GM21515 (cell line): Measurements from ENCODE around the gene NOTCH4.
A peak's percentile ranks its signal among the peaks of the same experiment; 100 is the strongest.
"Not testable (repeated sequence)": the region's sequence is repeated elsewhere in the genome, so short reads cannot be mapped to it uniquely, and the experiment has no call there.

Experiments used
- ATAC-seq: cut with Tn5 transposase; IDR thresholded peaks from one replicate; pipeline ENCODE4 v1.9.1; 2021; ENCODE audit not compliant: unreplicated experiment

NOTCH4 gene

GRCh38 chr6:32223258-32224235 lies at the start of gene NOTCH4:
TSS of gene NOTCH4 (minus strand) at chr6:32224067. CDS start at chr6:32223928, 139 bp downstream.
- ATAC-seq, result no peak

DNA sequence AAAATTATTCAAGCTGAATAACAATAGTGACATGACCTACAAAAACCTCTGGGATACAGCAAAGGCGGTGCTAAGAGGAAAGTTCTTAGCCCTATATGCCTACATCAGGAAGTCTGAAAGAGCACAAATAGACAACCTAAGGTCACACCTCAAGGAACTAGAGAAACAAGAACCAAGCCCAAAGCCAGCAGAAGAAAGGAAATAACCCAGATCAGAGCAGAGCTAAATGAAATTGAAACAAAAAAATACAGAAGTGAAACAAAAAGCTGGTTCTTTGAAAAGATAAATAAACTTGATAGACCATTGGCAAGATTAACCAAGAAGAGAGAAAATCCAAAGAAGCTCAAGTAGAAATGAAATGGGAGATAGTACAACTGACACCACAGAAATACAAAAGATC lies 47.6 kb upstream of the NOTCH4 start:
- no peak for ATAC-seq

DNA sequence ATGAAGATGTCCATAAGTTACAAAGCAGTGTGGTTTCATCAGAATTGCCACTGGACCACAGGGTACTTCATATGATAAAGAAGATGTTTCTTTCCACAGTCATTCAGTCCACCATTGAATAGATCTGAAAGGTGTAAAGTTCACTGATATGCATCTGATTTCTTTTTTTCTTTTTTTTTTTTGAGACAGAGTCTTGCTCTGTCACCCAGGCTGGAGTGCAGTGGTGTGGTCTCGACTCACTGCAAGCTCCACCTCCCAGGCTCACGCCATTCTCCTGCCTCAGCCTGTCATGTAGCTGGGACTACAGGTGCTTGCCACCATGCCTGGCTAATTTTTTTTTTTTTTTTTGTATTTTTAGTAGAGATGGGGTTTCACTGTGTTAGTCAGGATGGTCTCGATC lies 44.6 kb upstream of the NOTCH4 start:
- not testable (repeated sequence) for ATAC-seq

DNA sequence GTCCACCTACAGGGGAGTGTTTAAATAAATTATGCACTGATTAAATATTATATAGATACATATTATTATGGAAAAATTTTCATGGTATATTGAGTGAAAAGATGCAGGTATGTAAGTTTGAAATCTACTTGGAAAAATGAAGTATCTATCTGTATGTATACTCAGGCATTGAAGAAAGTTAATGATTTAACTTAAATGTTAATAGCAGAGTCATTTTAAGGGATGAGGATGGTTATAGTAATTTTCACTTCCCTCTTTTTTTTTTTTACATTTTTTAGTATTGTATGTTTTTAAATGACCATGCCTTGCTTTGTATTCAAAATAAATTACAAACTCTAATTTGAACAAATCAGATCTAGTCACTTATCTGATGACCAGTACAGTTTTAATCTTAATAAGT lies 43.2 kb upstream of the NOTCH4 start:
- no peak for ATAC-seq

GRCh38 chr6:32257262-32257661 lies 33.4 kb upstream of the NOTCH4 start:
- ATAC-seq, result not testable (repeated sequence)

DNA sequence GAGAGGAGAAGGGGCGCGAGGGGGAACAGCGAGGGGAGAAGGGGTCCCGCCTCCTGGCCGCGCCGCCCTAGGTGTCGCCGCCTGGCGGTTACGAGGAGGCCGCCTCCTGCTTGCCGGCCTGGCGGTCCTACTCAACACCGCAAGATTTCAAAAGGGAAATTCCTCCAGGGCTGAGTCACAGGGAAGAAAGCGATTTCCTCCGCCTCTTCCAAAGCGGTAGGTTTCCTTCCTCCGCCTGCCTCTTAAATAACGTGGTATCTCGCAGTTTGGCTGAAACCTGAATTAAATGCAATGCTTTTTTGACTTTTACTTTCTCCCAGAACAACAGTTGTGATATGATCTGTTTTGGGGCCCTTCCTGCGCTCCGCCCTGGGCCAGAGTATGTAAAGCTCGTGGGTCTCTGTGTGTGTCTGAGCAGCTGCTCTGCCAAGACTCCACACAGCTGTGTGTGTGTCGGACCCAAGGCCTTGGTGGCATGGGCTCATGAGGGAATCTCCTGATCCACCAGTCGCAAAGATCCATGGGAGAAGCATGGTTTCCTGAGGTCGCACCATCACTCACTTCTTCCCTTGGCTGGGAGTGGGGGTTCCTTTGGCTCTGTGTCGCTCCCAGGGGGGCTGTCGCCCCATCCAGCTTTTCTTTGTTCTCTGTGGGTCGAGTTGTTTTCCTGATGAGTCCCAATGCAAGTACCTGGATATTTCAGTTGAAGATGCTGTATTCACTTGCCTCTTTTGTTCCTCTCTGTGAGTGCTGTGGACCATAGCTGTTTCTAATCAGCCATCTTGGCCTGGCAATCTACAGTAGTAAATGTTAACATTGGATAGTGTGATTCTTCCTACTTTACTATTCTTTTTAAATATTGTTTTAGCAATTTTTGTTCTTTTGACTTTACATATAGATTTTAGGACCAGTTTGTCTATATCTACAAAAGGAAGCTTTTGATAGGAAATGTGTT lies 31.6 kb upstream of the NOTCH4 start:
- ATAC-seq, result peak; percentile 65

GRCh38 chr6:32254761-32255198 lies 30.9 kb upstream of the NOTCH4 start:
- no peak for ATAC-seq

DNA sequence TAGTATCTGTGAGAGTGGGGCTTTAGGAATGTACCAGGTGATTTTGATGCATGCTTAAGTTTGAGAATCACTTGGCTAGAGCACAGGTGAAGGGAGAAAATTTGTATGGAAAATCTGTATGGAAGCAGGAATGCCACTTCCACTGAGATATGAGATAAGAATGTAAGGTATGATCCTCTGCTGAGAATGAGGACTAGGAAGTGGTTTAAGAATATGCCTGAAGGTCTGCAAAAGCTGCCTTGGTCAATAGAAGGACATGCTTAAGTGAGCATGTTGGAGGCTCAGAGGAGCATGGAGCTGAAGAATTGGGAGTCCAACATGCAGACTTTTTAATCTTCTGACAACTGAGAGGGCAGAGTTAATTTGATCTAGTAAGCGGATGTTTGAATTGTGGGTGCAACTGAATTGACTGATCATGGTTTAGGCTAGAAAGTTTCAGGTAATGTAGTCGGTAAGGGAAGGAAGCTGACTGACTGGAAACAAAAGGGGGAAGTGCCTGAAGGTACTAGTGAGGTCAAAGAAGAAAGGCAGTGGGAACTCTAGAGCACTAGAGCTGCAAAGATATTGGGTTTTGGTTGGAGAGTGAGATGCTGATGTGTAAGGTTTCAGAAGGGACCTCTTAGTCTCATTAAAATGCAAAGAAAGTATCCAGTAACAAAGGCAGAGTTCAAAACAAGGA lies 28.6 kb upstream of the NOTCH4 start:
- ATAC-seq, result no peak

GRCh38 chr6:32249262-32249661 lies 25.4 kb upstream of the NOTCH4 start:
- ATAC-seq, result no peak

- no peak for ATAC-seq
Observed at GRCh38 chr6:32247401-32247800, 23.5 kb upstream of the NOTCH4 start.

- no peak for ATAC-seq
Observed at GRCh38 chr6:32244946-32245398, 21.1 kb upstream of the NOTCH4 start.

DNA sequence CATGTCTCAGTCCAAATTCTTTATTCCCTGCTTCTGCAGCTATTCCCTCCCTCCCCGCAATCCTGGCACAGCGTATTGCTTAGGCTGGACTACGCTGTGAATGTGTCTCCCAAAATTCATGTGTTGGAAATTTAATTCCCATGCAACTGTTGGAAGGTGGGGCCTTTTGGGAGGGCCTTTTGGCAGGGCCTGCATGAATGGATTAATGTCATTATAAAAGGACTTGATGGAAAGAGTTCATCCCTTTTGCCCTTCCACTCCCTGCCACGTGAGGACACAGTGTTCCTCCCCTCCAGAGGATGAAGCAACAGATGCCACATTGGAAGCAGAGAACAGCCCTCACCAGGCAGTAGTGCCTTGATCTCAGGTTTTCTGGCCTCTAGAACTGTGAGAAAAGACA lies 20.4 kb upstream of the NOTCH4 start:
- no peak for ATAC-seq

DNA sequence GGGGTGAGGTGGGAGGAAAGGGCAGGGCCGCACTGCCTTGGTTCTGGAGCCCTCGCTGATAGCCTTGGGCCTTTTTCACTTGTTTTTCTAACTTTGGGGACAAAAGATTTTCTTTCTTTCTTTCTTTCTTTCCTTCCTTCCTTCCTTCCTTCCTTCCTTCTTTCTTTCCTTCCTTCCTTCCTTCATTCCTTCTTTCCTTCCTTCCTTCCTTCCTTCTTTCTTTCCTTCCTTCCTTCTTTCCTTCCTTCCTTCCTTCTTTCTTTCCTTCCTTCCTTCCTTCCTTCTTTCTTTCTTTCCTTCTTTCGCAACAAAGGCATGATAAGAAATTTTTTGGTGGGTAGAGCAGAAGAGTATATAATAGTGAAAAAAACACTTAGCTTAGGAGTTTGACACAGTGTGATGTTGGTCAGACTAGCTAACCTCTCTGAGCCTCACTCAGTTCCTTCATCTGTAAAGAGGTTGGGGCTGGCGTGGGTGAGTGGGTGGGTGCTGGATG lies 18.5 kb upstream of the NOTCH4 start:
- ATAC-seq, result not testable (repeated sequence)

DNA sequence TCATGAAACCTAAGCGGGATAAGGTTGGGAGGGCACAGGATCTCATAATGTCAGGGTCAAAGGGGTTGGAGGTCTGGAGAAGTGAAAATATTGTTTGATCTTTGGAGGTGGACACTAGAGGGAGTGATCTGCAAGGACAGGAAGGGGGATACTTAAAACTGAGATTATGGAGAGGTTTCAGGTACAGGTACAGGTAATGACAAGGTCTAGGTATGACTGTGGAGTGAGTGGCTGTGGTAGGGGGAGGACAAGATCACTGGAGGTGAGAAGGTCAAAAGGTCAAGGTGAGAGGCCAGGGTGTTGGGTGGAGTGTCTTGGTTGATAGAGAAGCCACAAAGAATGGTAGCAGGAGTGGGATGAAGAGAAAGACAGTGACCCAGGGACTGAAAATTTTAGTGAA lies 16.8 kb upstream of the NOTCH4 start:
- no peak for ATAC-seq

GRCh38 chr6:32239462-32239861 lies 15.6 kb upstream of the NOTCH4 start:
- ATAC-seq, result no peak

DNA sequence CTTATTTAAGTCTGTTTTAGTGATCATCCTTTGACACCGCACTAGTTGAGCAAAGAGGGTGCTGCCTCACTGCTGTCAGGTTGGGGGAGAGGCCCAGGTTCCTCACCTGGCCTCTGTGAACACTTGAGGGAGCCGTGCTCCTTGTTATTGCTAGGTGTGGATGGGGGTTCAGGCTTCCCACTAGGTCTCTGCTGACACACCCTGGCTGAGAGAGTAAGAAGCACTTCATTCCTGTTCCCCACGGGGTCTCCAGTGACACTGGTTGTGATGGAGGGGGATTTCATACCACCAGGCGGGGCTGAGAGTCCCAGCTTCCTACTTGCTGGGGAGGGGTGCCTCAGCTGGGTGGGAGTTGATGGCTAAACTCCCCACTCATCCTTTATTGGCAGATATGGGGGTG lies 11.1 kb upstream of the NOTCH4 start:
- ATAC-seq, result no peak

DNA sequence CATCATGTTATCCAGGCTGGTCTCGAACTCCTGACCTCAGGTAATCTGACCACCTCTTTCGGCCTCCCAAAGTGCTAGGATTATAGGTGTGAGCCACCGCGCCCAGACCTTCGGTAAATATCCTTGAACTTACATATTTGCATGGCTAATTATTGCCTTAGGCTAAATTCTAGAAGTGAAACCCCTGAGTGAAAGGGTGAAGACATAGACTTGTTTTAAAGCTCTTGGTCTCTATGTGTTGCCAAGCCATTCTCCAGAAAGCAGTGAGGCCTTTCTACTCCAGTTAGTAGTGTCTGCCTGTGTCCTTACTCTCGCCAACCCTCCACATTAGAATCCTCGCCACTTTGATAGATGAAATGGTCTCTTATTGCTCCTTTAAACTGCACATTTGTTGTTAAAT lies 2.6 kb upstream of the NOTCH4 start:
- ATAC-seq, result no peak

DNA sequence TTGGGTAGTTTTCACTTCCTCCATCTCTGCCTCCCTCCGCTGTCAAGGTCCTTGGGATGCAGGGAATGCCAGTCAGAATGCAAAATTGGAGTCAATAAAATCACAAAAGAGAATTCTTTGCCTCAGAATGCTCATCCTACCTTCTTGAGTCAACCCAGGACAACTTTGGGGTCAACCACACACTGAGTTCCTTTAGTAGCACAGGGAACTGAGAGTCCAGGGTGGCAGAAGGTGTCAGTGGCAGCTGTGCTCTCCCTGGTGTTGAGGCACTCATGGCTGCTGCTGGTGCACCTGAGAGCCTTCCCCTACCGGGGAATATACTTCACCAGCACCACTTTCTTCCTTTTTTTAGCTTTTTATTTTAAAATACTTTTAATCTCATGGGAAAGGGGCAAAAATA lies 829 bp upstream of the NOTCH4 start:
- ATAC-seq, result no peak

GRCh38 chr6:32222333-32223230 lies 1.3 kb downstream of the NOTCH4 start:
- ATAC-seq, result no peak

- no peak for ATAC-seq
Observed at GRCh38 chr6:32220021-32220420, 3.8 kb downstream of the NOTCH4 start.
